Mammary epithelial cell (primary cell): ENCODE data around the gene PDRG1.

Experiments used
- CTCF ChIP-seq, 2 donors: IDR thresholded peaks in 1 of 2; conservative IDR thresholded peaks in 1 of 2; 2 replicates each; pipeline ENCODE4 v1.5.1; 2011 to 2012; ENCODE audit warnings: inconsistent platforms in 2 of 2, low read length in 2 of 2, mild to moderate bottlenecking in 2 of 2, control low read depth in 1 of 2, low read depth in 1 of 2; ENCODE audit not compliant: insufficient read depth in 1 of 2; ENCODE audit errors: extremely low read depth in 1 of 2
- EZH2 ChIP-seq: IDR thresholded peaks from 2 replicates; pipeline ENCODE4 v1.6.1; 2012; ENCODE audit warnings: low read length, inconsistent platforms, borderline replicate concordance

- TF ChIP-seq CTCF (conservative IDR thresholded peaks at IDR 0.05 in 1 of 2, IDR thresholded peaks at IDR 0.05 in 1 of 2; ENCODE audit: extremely low read depth in 1 of 2, insufficient read depth in 1 of 2, low read depth in 1 of 2, low read length in 2 of 2): no peak
- no peak for TF ChIP-seq EZH2
Observed at GRCh38 chr20:31934968-31935764, 16.7 kb downstream of the PDRG1 start.
